Left hindlimb (tissue), 1 donor: Measurements from ENCODE around the gene SNAPC3.
A peak's percentile ranks its signal among the peaks of the same experiment; 100 is the strongest.

Experiments used
- DNase-seq: peaks from one replicate; pipeline ENCODE4 v3.0.0-alpha.2; 2018

SNAPC3 gene

GRCh38 chr9:15498246-15498995 is 75.7 kb downstream of the SNAPC3 start:
- no peak for DNase-seq

GRCh38 chr9:15499139-15499538 is 76.5 kb downstream of the SNAPC3 start:
- DNase-seq, result no peak

GRCh38 chr9:15501179-15501578 is 78.5 kb downstream of the SNAPC3 start:
- DNase-seq, result no peak

GRCh38 chr9:15501803-15502202 is 79.1 kb downstream of the SNAPC3 start:
- DNase-seq, result no peak

- no peak for DNase-seq
Observed at GRCh38 chr9:15505921-15506320, 83.2 kb downstream of the SNAPC3 start.

GRCh38 chr9:15509931-15510788 is 87.5 kb downstream of the SNAPC3 start:
- peak; percentile 74 for DNase-seq

- DNase-seq, result peak; percentile 93
Observed at GRCh38 chr9:15510789-15511575, 88.3 kb downstream of the SNAPC3 start, which contains the start of gene PSIP1. PSIP1 (minus strand) TSS chr9:15510970; CDS start chr9:15510188, 782 bp downstream.
